GM18505 (cell line): Measurements from ENCODE around the gene WASF1.
"Not testable (repeated sequence)": the region's sequence is repeated elsewhere in the genome, so short reads cannot be mapped to it uniquely, and the experiment has no call there.

Experiments used
- ATAC-seq: cut with Tn5 transposase; IDR thresholded peaks from one replicate; pipeline ENCODE4 v1.9.1; 2021; ENCODE audit not compliant: unreplicated experiment
- POLR2A ChIP-seq: IDR thresholded peaks from 4 replicates; pipeline ENCODE4 v1.6.1; 2011; ENCODE audit warnings: borderline replicate concordance; ENCODE audit not compliant: insufficient read depth, insufficient read length; ENCODE audit errors: extremely low read depth

Gene WASF1

GRCh38 chr6:110095101-110095500 lies 84.4 kb downstream of the WASF1 start:
- ATAC-seq, result no peak
- no peak for TF ChIP-seq POLR2A

DNA sequence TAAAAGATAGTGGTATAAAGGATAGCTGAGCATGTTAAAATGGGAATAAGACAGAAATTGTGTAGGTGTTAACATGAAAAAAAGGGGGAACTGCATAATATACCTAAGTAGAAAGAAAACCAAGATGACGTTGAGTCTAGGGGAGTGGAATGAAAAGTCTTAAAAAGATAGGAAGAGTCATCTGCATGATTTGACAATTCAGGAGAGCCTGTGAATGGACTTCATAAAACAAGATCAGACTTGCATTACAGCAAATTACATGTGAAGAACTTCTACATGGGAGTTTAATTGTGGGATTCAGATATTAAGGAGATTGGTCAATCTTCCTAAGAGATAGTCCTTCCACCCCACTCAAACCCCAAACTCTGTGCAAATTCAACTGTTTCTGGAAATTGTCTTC lies 85.5 kb downstream of the WASF1 start:
- no peak for TF ChIP-seq POLR2A
- ATAC-seq, result no peak

DNA sequence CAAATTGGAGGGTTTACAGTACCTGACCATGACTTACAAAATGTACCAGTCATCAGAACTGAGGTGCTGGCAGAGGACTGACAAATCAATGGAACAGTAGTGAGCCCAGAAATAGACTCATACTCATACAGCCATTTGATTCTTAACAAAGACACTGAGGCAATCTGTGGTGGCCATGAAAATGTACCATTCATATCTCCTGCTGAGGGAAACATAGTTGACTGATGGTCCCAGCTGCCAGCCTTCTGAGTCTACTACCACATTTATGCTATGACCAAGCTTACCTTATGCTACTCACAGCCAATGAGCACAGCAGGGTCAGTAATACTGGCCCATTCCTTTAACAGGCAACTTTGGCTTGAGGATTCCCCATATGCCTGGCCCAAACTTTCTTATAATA lies 88.6 kb downstream of the WASF1 start:
- TF ChIP-seq POLR2A, result no peak
- no peak for ATAC-seq

- TF ChIP-seq POLR2A, result no peak
Observed at GRCh38 chr6:110089323-110089722, 90.1 kb downstream of the WASF1 start.

GRCh38 chr6:110085285-110085684 lies 94.2 kb downstream of the WASF1 start:
- no peak for TF ChIP-seq POLR2A
- ATAC-seq, result no peak

More at GRCh38 chr6:110089323-110089722, 90.1 kb downstream of the WASF1 start:
- ATAC-seq, result no peak

DNA sequence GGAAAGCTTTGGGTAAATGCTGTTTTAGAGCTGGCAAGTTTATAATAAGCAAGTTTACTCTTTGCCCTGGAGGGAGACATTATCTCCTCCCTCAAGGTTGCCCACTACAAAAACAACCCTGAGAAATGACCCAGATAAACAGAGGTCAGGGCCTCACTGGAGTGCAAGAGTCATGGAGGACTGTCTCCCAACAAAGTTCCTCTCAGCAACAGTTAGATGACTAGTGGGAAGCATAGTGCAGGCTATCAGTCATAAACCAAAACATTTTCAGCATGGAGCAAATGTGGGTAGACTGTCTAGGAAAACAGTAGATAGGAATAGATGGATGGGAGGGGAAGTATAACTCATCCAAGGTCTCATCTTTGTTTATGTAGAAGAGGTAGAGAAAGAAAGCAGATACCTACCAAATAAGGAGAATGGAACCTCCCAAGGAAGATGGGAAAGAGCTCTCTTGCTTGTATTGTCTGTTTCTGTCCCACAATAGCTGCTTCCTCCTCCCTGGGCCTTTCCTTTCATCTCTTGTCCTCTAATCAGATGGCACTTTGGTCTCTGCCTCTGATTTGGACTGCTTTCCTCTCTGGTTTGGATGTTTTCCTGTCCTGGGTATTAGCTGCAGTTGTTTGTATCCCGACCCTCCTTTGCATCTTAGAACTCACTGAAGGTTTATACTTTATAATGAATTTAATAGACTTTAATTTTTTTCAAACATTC lies 95.4 kb downstream of the WASF1 start:
- TF ChIP-seq POLR2A, result no peak
- no peak for ATAC-seq

- ATAC-seq, result no peak
- TF ChIP-seq POLR2A, result no peak
Observed at GRCh38 chr6:110075406-110075805, 104.1 kb downstream of the WASF1 start.

DNA sequence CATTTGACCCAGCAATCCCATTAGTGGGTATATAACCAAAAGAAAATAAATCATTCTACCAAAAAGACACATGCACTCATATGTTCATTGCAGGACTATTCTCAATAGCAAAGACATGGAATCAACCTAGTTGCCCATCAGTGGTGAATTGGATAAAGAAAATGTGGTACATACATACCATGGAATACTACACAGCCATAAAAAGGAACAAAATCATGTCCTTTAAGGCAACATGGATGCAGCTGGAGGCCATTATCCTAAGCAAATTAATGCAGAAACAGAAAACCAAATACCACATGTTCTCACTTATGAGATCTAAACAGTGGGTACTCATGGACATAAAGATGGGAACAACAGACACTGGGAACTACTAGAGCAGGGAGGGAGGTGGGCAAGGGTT lies 106.0 kb downstream of the WASF1 start:
- not testable (repeated sequence) for ATAC-seq

- TF ChIP-seq POLR2A, result no peak
- no peak for ATAC-seq
Observed at GRCh38 chr6:110068592-110068967, 110.9 kb downstream of the WASF1 start.

DNA sequence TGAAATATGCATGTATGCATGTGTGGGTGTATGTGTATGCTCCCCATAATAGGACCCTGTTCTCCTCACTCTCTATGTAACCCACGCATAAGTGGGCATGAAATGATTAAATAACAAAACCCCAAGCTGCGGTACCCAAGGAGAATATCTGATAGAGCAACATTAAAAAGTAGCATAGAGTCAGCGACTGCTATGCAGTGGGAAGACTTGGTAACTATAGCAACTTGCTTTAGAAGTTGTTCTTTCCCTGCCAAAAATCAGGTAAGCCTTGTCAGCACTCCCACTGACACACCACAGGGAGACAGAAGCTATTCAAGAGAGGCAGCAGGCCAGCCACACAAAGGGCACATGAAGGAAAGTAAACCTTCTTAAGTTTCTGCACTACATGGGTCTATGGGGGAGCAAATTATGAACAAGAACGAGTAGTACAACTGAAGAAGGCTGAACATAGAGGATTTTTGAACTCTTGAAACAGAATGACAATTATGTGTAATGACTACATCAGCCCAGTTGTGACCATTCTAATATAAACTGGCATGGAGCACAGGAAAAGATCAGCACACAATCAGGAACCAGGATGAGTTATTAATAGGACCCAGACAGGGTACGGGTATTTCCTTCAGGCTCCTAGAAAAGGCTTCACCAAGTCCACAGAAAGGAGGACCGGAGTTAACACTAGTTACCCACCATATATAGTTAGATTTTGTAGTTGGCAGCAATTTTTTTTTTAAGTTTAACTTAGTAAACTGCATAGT lies 111.5 kb downstream of the WASF1 start:
- ATAC-seq, result no peak
- no peak for TF ChIP-seq POLR2A

GRCh38 chr6:110064744-110065524 lies 114.5 kb downstream of the WASF1 start:
- TF ChIP-seq POLR2A, result no peak
- no peak for ATAC-seq

- TF ChIP-seq POLR2A, result no peak
- no peak for ATAC-seq
Observed at GRCh38 chr6:110063594-110064263, 115.7 kb downstream of the WASF1 start.

DNA sequence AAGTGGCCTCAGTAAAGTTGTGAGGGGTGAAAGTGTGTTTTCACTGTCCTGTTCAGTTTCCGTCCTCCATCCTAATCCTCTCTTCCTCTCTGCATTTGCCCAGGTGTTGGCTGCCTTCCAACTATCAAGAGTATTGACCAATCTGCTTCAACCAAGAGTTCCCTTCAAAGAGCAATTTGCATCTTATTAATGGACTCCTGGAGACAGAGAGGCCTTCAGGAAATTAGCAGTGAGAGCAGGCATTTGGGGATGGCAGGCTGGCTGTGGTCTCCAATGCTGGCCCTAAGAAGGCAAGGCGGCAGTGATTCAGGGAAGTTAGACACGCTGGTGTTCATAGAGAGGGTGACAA lies 124.1 kb downstream of the WASF1 start:
- TF ChIP-seq POLR2A, result no peak
- no peak for ATAC-seq

- no peak for TF ChIP-seq POLR2A
- ATAC-seq, result no peak
Observed at GRCh38 chr6:110054664-110055386, 124.6 kb downstream of the WASF1 start.
